B cell (primary cell): Measurements from ENCODE around the gene CNIH1. TPM values are rescaled to one million over a fixed set of nuclear protein-coding genes. Genes with fewer than 3 reads are reported as not detected.

Experiments
- ATAC-seq: fragments of 200-7000 bp; cut with Tn5 transposase; one replicate; pipeline ENCODE4 v1.10.0; 2021; ENCODE audit warnings: low read depth, mild to moderate bottlenecking, moderate number of reproducible peaks, moderate library complexity
- CTCF ChIA-PET: fragments of 350-600 bp; sonication (Branson Sonifier 250); formaldehyde crosslinking; loops from one replicate; lab custom pipeline; 2021; ENCODE audit warnings: antibody characterized with exemption, inconsistent platforms; lab: Charles Lee
- POLR2A ChIA-PET: fragments of 350-600 bp; sonication (Branson Sonifier 250); formaldehyde crosslinking; loops from one replicate; lab custom pipeline; 2021; ENCODE audit warnings: antibody characterized with exemption; lab: Charles Lee
- DNase-seq: peaks from one replicate; pipeline ENCODE4 v3.0.0; 2013
- H2AFZ ChIP-seq: 2 replicates; pipeline ENCODE4 v1.6.1; 2012; ENCODE audit warnings: mild to moderate bottlenecking, low read depth, low read length; ENCODE audit not compliant: insufficient read depth, poor library complexity, severe bottlenecking
- H3K27ac ChIP-seq, 2 donors: 1 replicate in 1 of 2; 2 replicates in 1 of 2; pipeline ENCODE4 v1.5.1; 2012 to 2013; ENCODE audit warnings: low read length in 2 of 2, mild to moderate bottlenecking in 2 of 2, moderate library complexity in 1 of 2
- H3K27me3 ChIP-seq, 4 experiments: fragments of 200-600 bp in 1 of 4; sonication (generic) in 1 of 4; replicated peaks in 1 of 4; 1 replicate in 2 of 4; 2 replicates in 2 of 4; pipeline versions ENCODE4 v1.6.1 to v1.7.0; 2013 to 2016; ENCODE audit warnings: low read length in 3 of 4, mild to moderate bottlenecking in 2 of 4, mixed read lengths in 1 of 4, moderate library complexity in 1 of 4; ENCODE audit not compliant: insufficient read depth in 4 of 4, control insufficient read depth in 3 of 4; ENCODE audit errors: control extremely low read depth in 1 of 4
- H3K36me3 ChIP-seq, 2 experiments: replicated peaks in 1 of 2; 1 replicate in 1 of 2; 2 replicates in 1 of 2; pipeline versions ENCODE4 v1.6.1 to v1.7.1; 2013; ENCODE audit warnings: low read length in 1 of 2; ENCODE audit not compliant: insufficient read depth in 2 of 2, control insufficient read depth in 1 of 2; ENCODE audit errors: control extremely low read depth in 1 of 2, extremely low read depth in 1 of 2
- H3K4me1 ChIP-seq, 2 donors: fragments of 200-600 bp in 1 of 2; sonication (generic) in 1 of 2; 1 replicate in 1 of 2; 2 replicates in 1 of 2; pipeline versions ENCODE4 v1.5.1 to v1.6.1; 2013 to 2017; ENCODE audit warnings: low read length in 2 of 2; ENCODE audit not compliant: control insufficient read depth in 2 of 2, insufficient read depth in 2 of 2
- H3K4me2 ChIP-seq: replicated peaks from 2 replicates; pipeline ENCODE3; 2012; ENCODE audit warnings: mild to moderate bottlenecking, low read depth, low read length; ENCODE audit not compliant: poor library complexity, severe bottlenecking
- H3K4me3 ChIP-seq, 5 experiments: fragments of 200-600 bp in 1 of 5; sonication (generic) in 1 of 5; 1 replicate in 3 of 5; 2 replicates in 2 of 5; pipeline versions ENCODE4 v1.5.1 to v1.7.0; 2011 to 2016; ENCODE audit warnings: low read length in 4 of 5, mild to moderate bottlenecking in 4 of 5, low read depth in 2 of 5, control low read depth in 1 of 5, moderate library complexity in 1 of 5; ENCODE audit not compliant: insufficient read depth in 1 of 5; ENCODE audit errors: control extremely low read depth in 1 of 5, extremely low read depth in 1 of 5
- H3K79me2 ChIP-seq: fragments of 200-600 bp; sonication (generic); one replicate; pipeline ENCODE4 v1.6.0; 2016; ENCODE audit warnings: low read length; ENCODE audit not compliant: control insufficient read depth, insufficient read depth
- H3K9ac ChIP-seq: fragments of 200-600 bp; sonication (generic); 2 replicates; pipeline ENCODE4 v1.6.1; 2017; ENCODE audit warnings: mild to moderate bottlenecking, low read length, moderate library complexity
- H3K9me3 ChIP-seq, 3 donors: one replicate each; pipeline versions ENCODE4 v1.6.1 to v1.7.1; 2013; ENCODE audit warnings: low read length in 2 of 3; ENCODE audit not compliant: control insufficient read depth in 2 of 3, insufficient read depth in 1 of 3; ENCODE audit errors: control extremely low read depth in 1 of 3
- H4K20me1 ChIP-seq: 2 replicates; pipeline ENCODE4 v1.6.0; 2012; ENCODE audit warnings: mild to moderate bottlenecking, low read length; ENCODE audit not compliant: insufficient read depth, control insufficient read depth, poor library complexity, severe bottlenecking
- H3K27ac Mint-ChIP-seq: one replicate; pipeline ENCODE4 v1.8.0; 2021; ENCODE audit warnings: mixed read lengths
- H3K27me3 Mint-ChIP-seq: one replicate; pipeline ENCODE4 v1.8.0; 2021; ENCODE audit warnings: mixed read lengths
- H3K4me1 Mint-ChIP-seq: one replicate; pipeline ENCODE4 v1.8.0; 2021; ENCODE audit warnings: mixed read lengths
- H3K4me3 Mint-ChIP-seq: one replicate; pipeline ENCODE4 v1.8.0; 2021; ENCODE audit warnings: mixed read lengths
- H3K9me3 Mint-ChIP-seq: one replicate; pipeline ENCODE4 v1.8.0; 2022; ENCODE audit warnings: mixed read lengths; ENCODE audit not compliant: insufficient read depth
- CTCF ChIP-seq: fragments of 200-600 bp; IDR thresholded peaks from one replicate; pipeline ENCODE4 v1.8.0; 2022; ENCODE audit warnings: antibody characterized with exemption, mild to moderate bottlenecking
- EZH2 ChIP-seq: IDR thresholded peaks from 2 replicates; pipeline ENCODE4 v1.6.1; 2012; ENCODE audit warnings: borderline replicate concordance, low read depth, mild to moderate bottlenecking, moderate library complexity, low read length; ENCODE audit not compliant: insufficient read depth, poor library complexity, severe bottlenecking
- WGBS: methylation state at CpG from one replicate; pipeline ENCODE4 v1.1.5; 2013; ENCODE audit warnings: missing lambda C conversion rate; ENCODE audit not compliant: insufficient coverage; 5-methylcytosine and 5-hydroxymethylcytosine counted together
- intact Hi-C: fragments of 100-400 bp; cut with micrococcal nuclease; formaldehyde crosslinking; loops from one replicate; pipeline ENCODE4 v1.10.0; 2022
- polyA plus RNA-seq: library from polyadenylated mRNA; depleted of rRNA; stranded (reverse); fragments of >200 nt; gene quantifications from 2 replicates; pipeline ENCODE4 v1.2.3, GENCODE V29; 2012
- total RNA-seq, 2 donors: library from RNA; stranded (reverse); fragments of 120-200 nt in 1 of 2; gene quantifications; 1 replicate in 1 of 2; 2 replicates in 1 of 2; pipeline versions ENCODE4 v1.2.3 to v1.2.4, GENCODE V29; 2013 to 2022

CNIH1 gene
- total and polyA plus RNA-seq, 2 donors (not counting 1 experiment from before 2014, with no cell fraction given) = 42.8 to 66.4 TPM

GRCh38 chr14:54453252-54453651 is 12.1 kb upstream of the CNIH1 start:
- no peak overlapping the region for H3K4me2 ChIP-seq
- no peaks in the 10 kb centered on the region for H4K20me1 ChIP-seq
- Mint-ChIP-seq H3K9me3 (peaks cover 1% of the 10 kb centered on the region), H3K4me1 (peaks cover 4% of the 10 kb centered on the region), H3K4me3 (no peak overlapping the region), H3K27me3 (no peaks in the 10 kb centered on the region), H3K27ac (no peak overlapping the region)
- no peak overlapping the region for H2AFZ ChIP-seq
- DNase-seq = no peak
- no peaks in the 10 kb centered on the region for H3K36me3 ChIP-seq
- CTCF ChIA-PET = no interaction called here
- H3K9ac ChIP-seq = no peak overlapping the region
- H3K27me3 ChIP-seq = no peaks in the 10 kb centered on the region
- H3K9me3 ChIP-seq = no peaks in the 10 kb centered on the region
- TF ChIP-seq EZH2 = no peak
- TF ChIP-seq CTCF = no peak
- no peak for ATAC-seq
- WGBS = no CpG with 5 or more reads among the region's 3 CpGs
- no peak overlapping the region for H3K27ac ChIP-seq
- intact Hi-C loops = no loop called here
- no peak overlapping the region for H3K4me3 ChIP-seq
- no peaks in the 10 kb centered on the region for H3K4me1 ChIP-seq
- POLR2A ChIA-PET = no interaction called here
- no peaks in the 10 kb centered on the region for H3K79me2 ChIP-seq

GRCh38 chr14:54451961-54452360 is 10.8 kb upstream of the CNIH1 start:
- Histone ChIP-seq H4K20me1 (no peaks in the 10 kb centered on the region), H3K4me3 (no peak overlapping the region), H3K9me3 (no peaks in the 10 kb centered on the region), H3K27ac (no peak overlapping the region), H3K4me2 (no peak overlapping the region), H3K27me3 (no peaks in the 10 kb centered on the region), H3K4me1 (no peaks in the 10 kb centered on the region), H2AFZ (no peak overlapping the region), H3K9ac (no peak overlapping the region), H3K36me3 (no peaks in the 10 kb centered on the region), H3K79me2 (no peaks in the 10 kb centered on the region)
- DNase-seq (no peak), ATAC-seq (no peak)
- Mint-ChIP-seq H3K9me3 (no peaks in the 10 kb centered on the region), H3K4me3 (no peak overlapping the region), H3K27me3 (peaks cover 4% of the 10 kb centered on the region), H3K27ac (no peak overlapping the region), H3K4me1 (peaks cover 4% of the 10 kb centered on the region)
- intact Hi-C loops = no loop called here
- 83% methylated on average over 2 of the region's 3 CpGs for WGBS
- POLR2A ChIA-PET = interaction anchor here (0.7 kb wide), 1 partner anchor 811 kb away, joined by 4 read pairs; no protein-coding TSS in a partner anchor
- CTCF ChIA-PET = interaction anchor here (0.6 kb wide), 1 partner anchor 335 kb away, joined by 3 read pairs; no protein-coding TSS in a partner anchor
- no peak for TF ChIP-seq CTCF
- no peak for TF ChIP-seq EZH2
